Activated CD8-positive, alpha-beta T cell treated with anti-CD3 and anti-CD28 coated beads for 36 hours (primary cell): ENCODE data around the gene NFIA. TPM values are rescaled to one million over a fixed set of nuclear protein-coding genes. Genes with fewer than 3 reads are reported as not detected.

Experiments used
- ATAC-seq: fragments of 200-7000 bp; cut with Tn5 transposase; one replicate; pipeline ENCODE4 v1.10.0; 2021; ENCODE audit warnings: mild to moderate bottlenecking, moderate library complexity
- CTCF ChIA-PET: fragments of 350-600 bp; sonication (Branson Sonifier 250); formaldehyde crosslinking; loops from one replicate; lab custom pipeline; 2021; ENCODE audit warnings: antibody characterized with exemption; lab: Charles Lee
- POLR2A ChIA-PET: fragments of 350-600 bp; sonication (Branson Sonifier 250); formaldehyde crosslinking; loops from one replicate; lab custom pipeline; 2021; ENCODE audit warnings: antibody characterized with exemption; lab: Charles Lee
- DNase-seq: peaks from one replicate; pipeline ENCODE4 v3.0.0-alpha.2; 2020
- H3K27ac Mint-ChIP-seq: one replicate; pipeline ENCODE4 v1.8.0; 2021; ENCODE audit warnings: mild to moderate bottlenecking, mixed read lengths
- H3K27me3 Mint-ChIP-seq: one replicate; pipeline ENCODE4 v1.8.0; 2021; ENCODE audit warnings: mixed read lengths
- H3K36me3 Mint-ChIP-seq: one replicate; pipeline ENCODE4 v1.8.0; 2021; ENCODE audit warnings: low read depth, mixed read lengths
- H3K4me1 Mint-ChIP-seq: one replicate; pipeline ENCODE4 v1.8.0; 2021; ENCODE audit warnings: low read depth, mixed read lengths
- H3K4me3 Mint-ChIP-seq: one replicate; pipeline ENCODE4 v1.8.0; 2021; ENCODE audit warnings: mild to moderate bottlenecking, moderate library complexity, mixed read lengths
- H3K9me3 Mint-ChIP-seq: one replicate; pipeline ENCODE4 v1.8.0; 2021; ENCODE audit warnings: mixed read lengths
- intact Hi-C: fragments of 100-400 bp; cut with micrococcal nuclease; formaldehyde crosslinking; loops from one replicate; pipeline ENCODE4 v1.10.0; 2022
- total RNA-seq, 2 experiments: library from RNA; stranded (reverse); gene quantifications; one replicate each; pipeline ENCODE4 v1.2.3, GENCODE V29; 2021
- TF ChIP-seq, protein P1 (sequence below): fragments of 200-600 bp; IDR thresholded peaks from one replicate; pipeline ENCODE4 v1.8.0; 2022; ENCODE audit warnings: antibody characterized with exemption, mild to moderate bottlenecking

NFIA gene
- total RNA-seq, 2 experiments from 2014 or later: 1.9 to 2.4 TPM

GRCh38 chr1:61397935-61398334 is 315.6 kb downstream of the NFIA start:
- no peaks in the 10 kb centered on the region for H3K36me3 Mint-ChIP-seq
- no peak for DNase-seq
- no peaks in the 10 kb centered on the region for H3K27me3 Mint-ChIP-seq
- no peak overlapping the region for H3K4me3 Mint-ChIP-seq
- H3K4me1 Mint-ChIP-seq: no peaks in the 10 kb centered on the region
- POLR2A ChIA-PET: no interaction called here
- no peaks in the 10 kb centered on the region for H3K9me3 Mint-ChIP-seq
- TF ChIP-seq, protein P1, sequence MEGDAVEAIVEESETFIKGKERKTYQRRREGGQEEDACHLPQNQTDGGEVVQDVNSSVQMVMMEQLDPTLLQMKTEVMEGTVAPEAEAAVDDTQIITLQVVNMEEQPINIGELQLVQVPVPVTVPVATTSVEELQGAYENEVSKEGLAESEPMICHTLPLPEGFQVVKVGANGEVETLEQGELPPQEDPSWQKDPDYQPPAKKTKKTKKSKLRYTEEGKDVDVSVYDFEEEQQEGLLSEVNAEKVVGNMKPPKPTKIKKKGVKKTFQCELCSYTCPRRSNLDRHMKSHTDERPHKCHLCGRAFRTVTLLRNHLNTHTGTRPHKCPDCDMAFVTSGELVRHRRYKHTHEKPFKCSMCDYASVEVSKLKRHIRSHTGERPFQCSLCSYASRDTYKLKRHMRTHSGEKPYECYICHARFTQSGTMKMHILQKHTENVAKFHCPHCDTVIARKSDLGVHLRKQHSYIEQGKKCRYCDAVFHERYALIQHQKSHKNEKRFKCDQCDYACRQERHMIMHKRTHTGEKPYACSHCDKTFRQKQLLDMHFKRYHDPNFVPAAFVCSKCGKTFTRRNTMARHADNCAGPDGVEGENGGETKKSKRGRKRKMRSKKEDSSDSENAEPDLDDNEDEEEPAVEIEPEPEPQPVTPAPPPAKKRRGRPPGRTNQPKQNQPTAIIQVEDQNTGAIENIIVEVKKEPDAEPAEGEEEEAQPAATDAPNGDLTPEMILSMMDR: no peak
- no peak overlapping the region for H3K27ac Mint-ChIP-seq
- CTCF ChIA-PET: no interaction called here
- intact Hi-C loops: no loop called here
- ATAC-seq: no peak

GRCh38 chr1:61399199-61399598 is 316.8 kb downstream of the NFIA start:
- no peak overlapping the region for H3K4me3 Mint-ChIP-seq
- H3K4me1 Mint-ChIP-seq: peaks cover 2% of the 10 kb centered on the region
- H3K27ac Mint-ChIP-seq: no peak overlapping the region
- DNase-seq: no peak
- TF ChIP-seq, protein P1: no peak
- no peaks in the 10 kb centered on the region for H3K9me3 Mint-ChIP-seq
- CTCF ChIA-PET: no interaction called here
- no peaks in the 10 kb centered on the region for H3K27me3 Mint-ChIP-seq
- intact Hi-C loops: no loop called here
- POLR2A ChIA-PET: no interaction called here
- H3K36me3 Mint-ChIP-seq: no peaks in the 10 kb centered on the region
- no peak for ATAC-seq

GRCh38 chr1:61400131-61400770 is 317.9 kb downstream of the NFIA start:
- Mint-ChIP-seq H3K4me3 (no peak overlapping the region), H3K27ac (no peak overlapping the region), H3K9me3 (no peaks in the 10 kb centered on the region), H3K27me3 (no peaks in the 10 kb centered on the region), H3K4me1 (peaks cover 2% of the 10 kb centered on the region), H3K36me3 (no peaks in the 10 kb centered on the region)
- ATAC-seq (no peak), DNase-seq (no peak)
- intact Hi-C loops: no loop called here
- ChIA-PET CTCF (no interaction called here), POLR2A (no interaction called here)
- TF ChIP-seq, protein P1: no peak

- ATAC-seq (no peak), DNase-seq (no peak)
- Mint-ChIP-seq H3K9me3 (no peaks in the 10 kb centered on the region), H3K4me1 (peaks cover 2% of the 10 kb centered on the region), H3K27ac (no peak overlapping the region), H3K27me3 (no peaks in the 10 kb centered on the region), H3K4me3 (no peak overlapping the region), H3K36me3 (no peaks in the 10 kb centered on the region)
- TF ChIP-seq, protein P1: no peak
- ChIA-PET POLR2A (no interaction called here), CTCF (no interaction called here)
- intact Hi-C loops: no loop called here
Observed at GRCh38 chr1:61400997-61401396, 318.6 kb downstream of the NFIA start.

DNA sequence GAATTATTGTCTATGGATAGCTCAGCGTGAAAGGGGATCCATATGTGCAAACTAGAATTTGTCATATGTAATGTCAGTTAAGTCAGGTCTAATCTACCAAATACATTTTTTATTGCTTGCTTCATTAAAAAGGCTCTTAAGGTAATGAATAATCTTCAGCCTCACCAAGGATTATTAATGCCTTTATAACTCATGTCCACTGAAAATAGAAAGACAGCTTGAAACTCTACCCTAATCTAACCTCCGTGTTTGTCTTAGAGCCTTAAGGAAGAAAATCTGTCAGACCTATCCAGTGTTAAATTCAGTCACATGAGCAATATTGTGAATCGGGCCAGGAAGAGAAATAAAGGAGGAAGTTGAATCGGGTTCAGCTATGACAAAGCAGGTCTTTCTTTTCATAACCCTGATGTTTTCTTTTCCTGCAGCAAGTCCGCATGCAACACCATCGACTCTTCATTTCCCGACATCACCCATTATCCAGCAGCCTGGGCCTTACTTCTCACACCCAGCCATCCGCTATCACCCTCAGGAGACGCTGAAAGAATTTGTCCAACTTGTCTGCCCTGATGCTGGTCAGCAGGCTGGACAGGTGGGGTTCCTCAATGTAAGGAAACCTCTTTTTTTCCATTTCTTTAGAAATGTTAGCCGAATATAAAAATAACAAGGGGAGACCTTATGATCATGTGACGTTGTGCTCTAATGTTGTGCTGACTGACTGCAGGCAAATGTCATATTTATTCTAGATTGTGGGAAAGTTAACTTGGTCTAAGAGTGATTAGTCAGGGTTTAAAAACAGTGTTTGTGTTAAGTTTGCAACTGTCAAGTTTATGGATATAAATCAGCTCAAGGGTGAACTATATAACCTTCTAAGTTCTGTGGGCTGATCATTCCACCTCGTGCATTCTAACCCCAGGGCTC is 321.6 kb downstream of the NFIA start:
- Mint-ChIP-seq H3K9me3 (no peaks in the 10 kb centered on the region), H3K4me3 (no peak overlapping the region), H3K27me3 (no peaks in the 10 kb centered on the region), H3K27ac (no peak overlapping the region), H3K36me3 (no peaks in the 10 kb centered on the region), H3K4me1 (peaks cover 2% of the 10 kb centered on the region)
- intact Hi-C loops: no loop called here
- POLR2A ChIA-PET: no interaction called here
- DNase-seq (no peak), ATAC-seq (no peak)
- CTCF ChIA-PET: no interaction called here
- TF ChIP-seq, protein P1: no peak
